Panc1 (cell line): ENCODE data around the gene ANKH. TPM values are rescaled to one million over a fixed set of nuclear protein-coding genes. Genes with fewer than 3 reads are reported as not detected.

Experiments used
- ATAC-seq: fragments of 200-7000 bp; cut with Tn5 transposase; 2 replicates; pipeline ENCODE4 v1.9.1; 2020; ENCODE audit warnings: mild to moderate bottlenecking, moderate library complexity
- Bru-seq: library from RNA; stranded (reverse); fragments of 400-500 nt; gene quantifications from one replicate; lab custom pipeline; 2021; lab: Mats Ljungman, UMichigan
- BruChase-seq, 2 experiments: library from RNA; stranded (reverse); fragments of 400-500 nt; gene quantifications; one replicate each; lab custom pipeline; 2021; lab: Mats Ljungman, UMichigan
- BruUV-seq: library from RNA; stranded (reverse); fragments of 400-500 nt; replicated peaks from 2 replicates; lab custom pipeline; 2021; lab: Mats Ljungman, UMichigan
- CTCF ChIA-PET: fragments of 300-600 bp; sonication (Branson Sonifier 250); formaldehyde crosslinking; loops from one replicate; lab custom pipeline; 2022; ENCODE audit warnings: antibody characterized with exemption; lab: Charles Lee
- POLR2A ChIA-PET: fragments of 300-600 bp; sonication (Branson Sonifier 250); formaldehyde crosslinking; loops from one replicate; lab custom pipeline; 2022; ENCODE audit warnings: antibody characterized with exemption; lab: Charles Lee
- DNase-seq: peaks from one replicate; pipeline ENCODE4 v3.0.0-alpha.2; 2010; ENCODE audit warnings: low read depth, low spot score
- H3K27ac ChIP-seq: 2 replicates; pipeline ENCODE4 v1.5.1; 2011; ENCODE audit warnings: mild to moderate bottlenecking, low read length, inconsistent platforms
- H3K27me3 ChIP-seq: fragments of 200-500 bp; sonication (Bioruptor generic); 2 replicates; pipeline ENCODE4 v1.6.0; 2014; ENCODE audit warnings: low read length, inconsistent platforms; ENCODE audit not compliant: control insufficient read depth, insufficient read depth
- H3K36me3 ChIP-seq: fragments of 200-500 bp; sonication (Bioruptor generic); 2 replicates; pipeline ENCODE4 v1.5.1; 2014; ENCODE audit warnings: inconsistent platforms, mild to moderate bottlenecking, low read length, moderate library complexity; ENCODE audit not compliant: control insufficient read depth, insufficient read depth
- H3K4me1 ChIP-seq: 2 replicates; pipeline ENCODE4 v1.5.1; 2011; ENCODE audit warnings: inconsistent platforms, mild to moderate bottlenecking, low read length, moderate library complexity; ENCODE audit not compliant: control insufficient read depth, insufficient read depth
- H3K4me3 ChIP-seq, 2 experiments: 2 replicates each; pipeline ENCODE4 v1.5.1; 2011 to 2012; ENCODE audit warnings: low read depth in 2 of 2, low read length in 2 of 2, mild to moderate bottlenecking in 2 of 2, inconsistent platforms in 1 of 2, moderate library complexity in 1 of 2
- H3K9me3 ChIP-seq: fragments of 200-500 bp; sonication (Bioruptor generic); 2 replicates; pipeline ENCODE4 v1.5.1; 2014; ENCODE audit warnings: low read depth, mild to moderate bottlenecking, inconsistent platforms, low read length, moderate library complexity; ENCODE audit not compliant: control insufficient read depth, insufficient read depth
- CTCF ChIP-seq: fragments of 450-650 bp; IDR thresholded peaks from 2 replicates; pipeline ENCODE4 v1.5.1; 2017; ENCODE audit warnings: mild to moderate bottlenecking
- POLR2AphosphoS5 ChIP-seq: IDR thresholded peaks from 2 replicates; pipeline ENCODE4 v1.6.1; 2012; ENCODE audit warnings: mild to moderate bottlenecking, low read depth, low read length, moderate library complexity
- REST ChIP-seq, 2 experiments: IDR thresholded peaks; 2 replicates each; pipeline ENCODE4 v1.6.1; 2011 to 2012; ENCODE audit warnings: low read depth in 2 of 2, control low read depth in 1 of 2, low read length in 1 of 2, mild to moderate bottlenecking in 1 of 2, moderate library complexity in 1 of 2; ENCODE audit not compliant: insufficient read depth in 1 of 2
- SIN3A ChIP-seq: IDR thresholded peaks from 2 replicates; pipeline ENCODE4 v1.6.1; 2012; ENCODE audit warnings: low read depth, mild to moderate bottlenecking, low read length, moderate library complexity, borderline replicate concordance; ENCODE audit not compliant: insufficient read depth
- TCF7L2 ChIP-seq: IDR thresholded peaks from 2 replicates; pipeline ENCODE4 v1.6.1; 2011; ENCODE audit warnings: mild to moderate bottlenecking, low read depth, low read length, inconsistent platforms
- in situ Hi-C: cut with HindIII; loops from 2 replicates; pipeline ENCODE4 v1.10.0; 2016; ENCODE audit warnings: low sequenced_read_pairs, low pct_unique_long_range_greater_than_20kb
- intact Hi-C: fragments of 100-400 bp; cut with micrococcal nuclease; formaldehyde crosslinking; loops from one replicate; pipeline ENCODE4 v1.10.0; 2022; ENCODE audit not compliant: unreplicated experiment
- long read RNA-seq: library from polyadenylated mRNA; unstranded; transcript quantifications from one replicate; pipeline ENCODE4 v2.0.0, GENCODE V29; 2021; ENCODE audit not compliant: unreplicated experiment
- polyA plus RNA-seq: library from polyadenylated mRNA; unstranded; fragments of >200 nt; gene quantifications from one replicate; pipeline ENCODE4 v1.2.1, GENCODE V29; 2012; ENCODE audit warnings: missing spikeins; ENCODE audit not compliant: insufficient read length
- total RNA-seq: library from RNA; stranded (reverse); gene quantifications from one replicate; pipeline ENCODE4 v1.2.1, GENCODE V29; 2021; ENCODE audit not compliant: unreplicated experiment

Gene ANKH
- total RNA-seq (11.2 TPM), Bru-seq, nascent RNA (percentile 41 among the genes with signal in this experiment), BruChase-seq, experiment 1, labeled RNA remaining after a 2-hour chase (percentile 37 among the genes with signal in this experiment), BruChase-seq, experiment 2, labeled RNA remaining after a 6-hour chase (percentile 42 among the genes with signal in this experiment)
- 9.7 TPM for polyA plus RNA-seq
- long read RNA-seq, full-length matches to known transcripts, result 8 of 18 reads
- long read RNA-seq, partial matches to known transcripts, result 2 of 18 reads
- long read RNA-seq, other reads (novel, unspliced or antisense), result 8 of 18 reads

GRCh38 chr5:14871214-14872069 is at the start of gene ANKH:
Gene ANKH (minus strand): TSS chr5:14871778. CDS start chr5:14871447, 331 bp downstream.
- in situ Hi-C loops, result no loop called here
- no TSS peak for BruUV-seq

More at GRCh38 chr5:14871214-14872069, at the start of gene ANKH:
- intact Hi-C loops, result loop anchor here (5.0 kb wide), 2 partner anchors 131 to 144 kb away; no protein-coding TSS in a partner anchor
- Histone ChIP-seq H3K9me3 (no peaks in the 10 kb centered on the region), H3K27me3 (peaks cover 24% of the 10 kb centered on the region), H3K4me1 (peaks cover 4% of the 10 kb centered on the region; the same call in 1 of the 2 replicates), H3K36me3 (0 out of 2 replicates have a peak, but pooled peaks cover 2% of the 10 kb centered on the region), H3K27ac (no peak within 1 kb of the TSS), H3K4me3 (peak within 1 kb of the TSS; percentile 46 to 59)
- no peak for DNase-seq
- TF ChIP-seq TCF7L2, result no peak
- peak; percentile 87 for TF ChIP-seq CTCF
- TF ChIP-seq SIN3A, result no peak
- no peak for TF ChIP-seq POLR2AphosphoS5
- no peak for TF ChIP-seq REST (IDR thresholded peaks at IDR 0.05; ENCODE audit: insufficient read depth in 1 of 2, low read depth in 2 of 2, low read length in 1 of 2)
- ATAC-seq, result peak; percentile 98
- POLR2A ChIA-PET, result no interaction called here
- CTCF ChIA-PET, result interaction anchor here (0.6 kb wide), 1 partner anchor 62 kb away, joined by 3 read pairs; no protein-coding TSS in a partner anchor
